Ovary (tissue), 3 donors: ENCODE measurements around the gene LCOR.

Experiments
- EP300 ChIP-seq: sonication (generic); formaldehyde crosslinking; IDR thresholded peaks from one replicate; pipeline ENCODE4 v1.6.1; 2017; ENCODE audit warnings: antibody characterized with exemption
- POLR2A ChIP-seq: fragments of 450-650 bp; IDR thresholded peaks from one replicate; pipeline ENCODE4 v1.6.1; 2017; ENCODE audit warnings: antibody characterized with exemption, mild to moderate bottlenecking, moderate library complexity
- TF ChIP-seq, protein P1 (sequence below), 3 donors: fragments of 450-650 bp in 2 of 3; fragments of 200-600 bp in 1 of 3; IDR thresholded peaks; one replicate each; pipeline versions ENCODE4 v1.5.1 to v1.8.0; 2016 to 2022; ENCODE audit warnings: antibody characterized with exemption in 3 of 3, mild to moderate bottlenecking in 1 of 3
- donor health status: DM: no; HTN: no; CAD: no.

DNA sequence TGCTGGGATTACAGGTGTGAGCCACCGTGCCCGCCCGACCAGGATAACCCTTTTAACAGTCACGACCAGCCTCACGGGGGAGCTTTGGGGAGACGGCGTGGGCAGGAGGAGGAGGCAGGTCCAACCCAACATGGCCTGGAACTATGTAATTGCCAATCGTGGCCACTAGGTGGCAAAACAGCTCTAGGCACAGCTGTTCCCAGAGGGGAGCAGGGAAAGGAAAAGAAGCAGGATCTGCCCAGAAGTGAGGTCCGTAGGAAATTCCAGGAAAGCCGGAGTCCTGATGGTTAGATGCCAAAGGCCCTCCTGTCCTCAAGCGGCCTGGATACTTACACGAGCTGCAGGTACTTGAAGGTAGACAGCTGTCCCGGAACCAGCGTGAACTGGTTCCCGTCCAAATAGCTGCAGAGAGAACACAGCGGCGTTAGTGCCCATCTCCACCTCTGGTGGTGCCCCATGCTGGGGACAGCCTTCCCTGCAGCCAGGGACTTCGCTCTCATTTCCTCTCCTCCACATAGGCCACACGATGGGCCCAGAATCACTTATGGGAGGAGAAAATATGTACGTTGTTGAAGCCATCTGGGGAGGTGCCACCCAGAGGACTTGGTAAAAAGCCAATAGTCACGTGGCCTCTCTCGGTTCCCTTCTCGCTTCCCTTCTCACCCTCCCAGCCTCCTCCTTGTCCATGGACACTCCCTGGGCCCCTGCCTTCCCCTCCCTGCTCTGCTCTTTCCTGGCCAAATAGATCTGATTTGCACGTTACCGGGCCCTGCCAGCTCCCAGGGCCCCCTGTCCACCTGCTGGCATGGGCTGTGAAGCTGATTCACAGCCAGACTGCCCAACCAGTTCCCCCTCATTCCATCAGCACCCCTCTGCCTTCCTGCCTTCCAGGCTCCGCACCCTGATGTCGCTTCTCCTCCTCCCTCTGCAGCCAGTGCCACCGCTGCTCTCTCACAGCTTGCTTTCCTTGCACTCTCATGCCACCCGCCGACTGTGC lies 205.6 kb downstream of the LCOR start:
- TF ChIP-seq, protein P1, sequence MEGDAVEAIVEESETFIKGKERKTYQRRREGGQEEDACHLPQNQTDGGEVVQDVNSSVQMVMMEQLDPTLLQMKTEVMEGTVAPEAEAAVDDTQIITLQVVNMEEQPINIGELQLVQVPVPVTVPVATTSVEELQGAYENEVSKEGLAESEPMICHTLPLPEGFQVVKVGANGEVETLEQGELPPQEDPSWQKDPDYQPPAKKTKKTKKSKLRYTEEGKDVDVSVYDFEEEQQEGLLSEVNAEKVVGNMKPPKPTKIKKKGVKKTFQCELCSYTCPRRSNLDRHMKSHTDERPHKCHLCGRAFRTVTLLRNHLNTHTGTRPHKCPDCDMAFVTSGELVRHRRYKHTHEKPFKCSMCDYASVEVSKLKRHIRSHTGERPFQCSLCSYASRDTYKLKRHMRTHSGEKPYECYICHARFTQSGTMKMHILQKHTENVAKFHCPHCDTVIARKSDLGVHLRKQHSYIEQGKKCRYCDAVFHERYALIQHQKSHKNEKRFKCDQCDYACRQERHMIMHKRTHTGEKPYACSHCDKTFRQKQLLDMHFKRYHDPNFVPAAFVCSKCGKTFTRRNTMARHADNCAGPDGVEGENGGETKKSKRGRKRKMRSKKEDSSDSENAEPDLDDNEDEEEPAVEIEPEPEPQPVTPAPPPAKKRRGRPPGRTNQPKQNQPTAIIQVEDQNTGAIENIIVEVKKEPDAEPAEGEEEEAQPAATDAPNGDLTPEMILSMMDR (IDR thresholded peaks at IDR 0.05) = peak; percentile 57 to 83 (median 76)
- TF ChIP-seq POLR2A (no peak), EP300 (no peak)
